HL-60 (cell line): Measurements from ENCODE around the gene NFYC.

ENCODE experiments used
- CTCF ChIP-seq: IDR thresholded peaks from one replicate; pipeline ENCODE4 v1.5.1; 2011; ENCODE audit warnings: low read length, control low read depth, inconsistent platforms; ENCODE audit not compliant: insufficient read depth
- GABPA ChIP-seq: IDR thresholded peaks from 2 replicates; pipeline ENCODE4 v1.6.1; 2012; ENCODE audit warnings: low read depth
- POLR2AphosphoS5 ChIP-seq: IDR thresholded peaks from 2 replicates; pipeline ENCODE4 v1.6.1; 2012; ENCODE audit warnings: low read depth
- REST ChIP-seq: IDR thresholded peaks from 2 replicates; pipeline ENCODE4 v1.6.1; 2012; ENCODE audit warnings: low read depth; ENCODE audit not compliant: insufficient replicate concordance

GRCh38 chr1:40753142-40753882 is 61.8 kb downstream of the NFYC start:
- TF ChIP-seq REST (no peak), POLR2AphosphoS5 (no peak), CTCF (no peak), GABPA (no peak)
